ENCODE results near the gene DOCK4.

DOCK4 gene

DNA sequence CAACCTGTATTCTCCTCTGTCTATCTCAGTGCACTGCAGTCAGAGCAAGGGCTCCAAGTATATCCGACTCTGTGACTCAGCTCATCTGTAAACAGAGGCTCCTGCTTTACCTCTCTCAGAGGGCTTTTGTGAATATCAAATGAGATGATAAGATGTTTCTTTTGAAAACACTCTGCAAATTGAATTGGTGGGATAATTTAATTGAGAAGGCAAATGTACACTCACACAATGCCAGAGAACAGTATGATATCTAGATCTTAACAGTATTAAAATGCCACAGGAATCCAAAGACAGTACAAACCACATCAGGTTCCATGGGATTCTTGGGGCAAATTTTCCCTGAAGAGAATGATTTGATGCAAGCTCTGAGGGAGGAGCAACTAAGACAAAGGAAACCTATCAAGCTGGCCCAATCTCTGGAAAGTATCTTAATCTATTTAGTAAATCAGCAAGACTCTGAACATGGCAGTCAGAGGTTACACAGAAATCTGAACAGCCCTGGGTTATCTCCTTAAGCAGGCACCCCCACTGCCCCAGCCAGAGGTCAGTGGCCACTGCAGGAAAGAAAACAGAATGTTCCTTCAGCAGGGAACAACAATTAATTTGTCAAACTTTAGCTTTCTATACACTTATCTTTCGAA, 45.9 kb downstream of the DOCK4 start:
- DNase-seq, result no peak

DNA sequence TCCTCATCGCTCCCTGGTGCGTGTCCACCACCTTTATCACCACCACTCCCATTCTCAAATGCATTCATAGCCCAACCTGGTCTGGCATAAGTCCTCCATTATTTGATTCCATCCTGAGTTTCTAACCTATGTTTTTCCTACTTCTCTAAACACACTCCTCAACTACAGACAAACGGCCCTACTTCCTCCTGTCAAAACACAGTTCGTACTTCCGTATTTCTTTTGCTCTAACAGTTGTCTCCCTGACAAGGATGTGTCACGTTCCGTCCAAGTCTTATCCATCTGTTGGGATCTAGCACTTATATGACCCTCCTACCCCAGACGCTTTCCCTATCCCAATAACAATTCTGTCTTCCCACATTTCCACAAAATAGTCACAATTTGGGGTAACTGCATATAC, 46.8 kb downstream of the DOCK4 start:
- DNase-seq, result no peak

DNA sequence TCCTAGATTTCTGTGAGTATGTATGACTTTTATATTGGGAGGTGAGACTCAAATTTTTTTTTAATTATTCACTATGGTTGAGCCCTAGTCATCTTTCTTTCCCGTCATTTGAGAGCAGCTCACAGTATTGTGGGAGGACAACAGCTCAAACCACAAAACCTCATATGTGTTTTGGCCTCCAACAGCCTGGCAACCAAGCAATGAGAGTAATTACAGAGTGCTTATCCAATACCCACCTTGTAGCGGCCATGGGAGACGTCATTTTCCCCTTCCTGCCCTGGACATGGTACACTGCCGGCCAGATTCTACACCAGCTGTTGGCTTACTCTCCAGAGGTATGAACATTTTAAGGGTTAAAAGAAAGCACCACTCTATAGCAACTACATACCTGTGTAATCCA, 49.1 kb downstream of the DOCK4 start:
- peak; percentile 80 for DNase-seq

DNA sequence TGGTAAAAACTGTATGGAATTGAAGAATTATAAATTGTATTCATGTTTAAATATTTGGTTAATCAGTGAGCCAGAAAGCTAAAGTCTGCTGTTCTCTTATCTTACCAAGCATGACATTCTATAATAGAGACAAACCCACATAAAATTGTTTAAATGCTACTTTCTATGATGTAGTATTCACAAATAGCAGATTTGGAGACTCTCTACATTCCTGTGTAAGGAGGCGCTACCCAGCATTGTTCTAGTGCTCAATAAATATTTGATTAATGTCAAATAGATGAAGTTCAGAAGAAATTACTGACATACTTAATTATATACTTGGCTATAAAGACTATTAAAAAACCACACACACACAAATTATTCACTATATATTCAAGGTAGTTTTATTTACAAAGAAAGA, 49.8 kb downstream of the DOCK4 start:
- no peak for DNase-seq

DNA sequence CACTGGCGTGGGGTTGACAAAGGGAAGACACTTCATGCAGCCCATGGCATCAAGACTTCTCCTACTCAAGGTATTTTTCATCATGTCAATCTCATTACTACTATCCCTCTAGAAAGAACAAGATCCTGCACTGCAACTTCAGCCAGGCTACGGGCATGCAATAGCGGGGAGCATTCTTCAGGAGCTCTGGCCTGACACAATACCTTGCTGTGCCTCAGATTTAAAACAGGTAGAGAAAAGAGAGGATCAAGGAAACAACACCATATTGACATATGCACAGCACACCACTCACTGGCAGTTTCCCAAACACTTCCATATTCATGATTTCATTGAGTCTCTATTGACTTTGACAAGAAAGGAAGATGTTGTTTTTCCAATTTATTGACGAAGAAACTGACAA, 51.5 kb downstream of the DOCK4 start:
- no peak for DNase-seq

DNA sequence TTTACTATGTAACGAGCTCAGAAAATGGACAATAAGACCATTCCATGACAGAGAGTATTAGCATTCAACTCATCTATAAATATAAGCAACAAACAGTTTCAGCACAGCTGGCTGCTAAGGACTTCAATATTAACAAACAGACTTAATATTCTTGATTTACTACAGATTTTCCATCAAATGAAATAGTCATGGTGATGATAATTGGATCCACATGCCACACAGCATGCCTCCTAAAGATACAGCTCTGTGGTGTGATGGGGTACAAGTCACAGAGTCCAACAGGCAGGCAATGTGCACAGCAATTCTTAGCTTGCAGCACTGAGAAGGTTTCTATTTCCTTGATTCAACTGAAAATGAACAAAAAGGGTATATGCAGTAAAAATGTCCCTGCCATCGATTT, 54.0 kb downstream of the DOCK4 start:
- DNase-seq, result peak; percentile 73

DNA sequence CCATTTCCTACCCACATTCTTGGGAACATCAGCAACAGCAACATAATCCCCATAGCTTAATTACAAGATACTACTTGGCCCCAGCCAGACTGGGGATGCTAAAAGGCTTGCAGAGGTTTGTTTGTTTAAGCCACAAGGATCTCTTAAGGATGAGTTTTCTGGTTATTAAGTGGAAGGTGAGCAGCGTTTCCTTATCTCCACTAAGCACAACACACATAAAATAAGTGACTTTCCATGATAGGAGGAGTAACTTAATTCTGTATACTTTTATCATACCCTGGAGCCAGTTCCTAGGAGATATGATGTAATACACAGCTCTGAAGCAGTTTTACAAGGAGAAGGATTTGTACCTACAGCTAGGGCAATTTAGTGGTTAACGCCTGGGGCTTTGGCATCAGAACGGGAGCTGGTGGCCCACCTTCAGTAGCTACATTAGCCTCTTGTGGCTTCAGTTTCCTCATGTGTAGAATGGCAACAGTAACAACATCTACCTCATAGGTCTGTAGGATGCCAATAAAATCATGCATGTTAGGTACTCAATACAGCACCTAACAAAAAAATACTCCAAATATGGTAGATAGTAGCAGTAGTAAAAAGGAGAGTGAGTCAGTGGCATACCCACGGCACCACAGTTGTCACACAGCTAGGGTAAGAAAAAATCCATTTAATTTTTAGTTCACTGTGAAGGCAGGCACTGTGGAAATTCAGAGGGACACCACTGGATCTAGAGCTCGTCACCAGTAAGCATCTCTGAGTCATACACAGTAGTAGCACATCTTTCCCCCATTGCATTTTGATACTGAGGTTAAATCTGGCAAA, 55.2 kb downstream of the DOCK4 start:
- peak; percentile 46 for DNase-seq

DNA sequence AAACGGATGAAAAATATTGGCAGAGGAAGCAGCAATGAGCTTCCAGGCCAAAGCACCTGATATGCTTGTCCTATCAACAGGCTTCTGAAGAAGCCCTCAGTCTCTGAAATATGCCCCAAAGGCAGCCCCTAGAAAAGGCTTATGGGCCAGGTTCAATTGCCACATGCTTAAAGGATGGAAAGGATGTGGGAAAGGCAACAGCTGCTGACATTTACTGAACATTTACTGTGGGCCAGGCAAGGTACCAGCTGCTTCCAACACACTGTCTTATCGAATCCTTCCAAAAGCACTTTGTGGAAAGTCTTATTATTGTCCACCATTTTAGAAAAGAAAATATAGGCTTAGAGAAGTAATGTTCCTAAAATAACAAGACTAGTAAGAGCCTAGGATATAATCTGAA, 56.5 kb downstream of the DOCK4 start:
- no peak for DNase-seq

DNA sequence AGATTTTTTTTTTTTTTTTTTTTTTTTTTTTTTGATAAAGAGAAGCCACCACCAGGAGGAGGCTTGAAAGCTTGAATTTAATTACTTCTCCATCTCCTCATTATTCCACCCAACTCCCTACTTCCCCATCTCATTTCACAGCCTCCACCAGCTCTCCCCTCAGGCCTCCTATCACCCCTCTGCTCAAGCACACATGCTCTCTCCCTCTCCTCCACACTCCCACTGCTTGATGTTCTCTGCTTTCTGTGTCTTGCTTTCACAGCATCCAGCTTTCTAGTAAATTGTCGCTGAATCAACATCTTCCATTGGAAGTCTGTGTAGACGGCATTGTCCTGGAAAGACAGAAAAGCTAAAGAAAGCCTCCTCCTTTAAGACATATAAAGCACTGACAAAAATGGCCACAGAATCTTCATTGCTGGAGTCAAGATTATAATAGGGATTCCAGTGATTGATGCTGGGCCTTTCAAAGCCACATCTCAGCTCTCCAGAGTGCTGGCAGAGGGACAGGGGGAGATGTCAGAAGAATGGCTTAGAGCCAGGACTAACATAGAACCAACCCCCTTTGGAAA, 58.3 kb downstream of the DOCK4 start:
- DNase-seq, result peak; percentile 35

DNA sequence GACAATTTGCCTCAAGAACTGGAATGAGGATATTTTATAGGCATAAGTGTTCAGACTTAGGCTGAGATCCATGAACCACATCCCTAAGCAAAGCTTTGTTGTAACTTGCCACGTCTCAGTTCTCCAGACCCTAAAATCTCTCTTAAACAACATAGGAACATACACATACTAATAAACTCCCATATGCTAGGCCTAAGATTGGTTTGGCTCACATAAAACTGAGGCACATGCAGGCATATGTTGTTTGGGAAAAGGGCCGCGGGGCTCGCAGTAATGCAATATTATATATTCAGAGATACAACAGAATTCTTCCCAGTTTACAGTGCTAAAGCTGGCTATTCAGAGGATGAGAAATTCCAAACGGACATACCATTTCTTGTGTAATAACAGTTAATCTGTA, 61.0 kb downstream of the DOCK4 start:
- no peak for DNase-seq

DNA sequence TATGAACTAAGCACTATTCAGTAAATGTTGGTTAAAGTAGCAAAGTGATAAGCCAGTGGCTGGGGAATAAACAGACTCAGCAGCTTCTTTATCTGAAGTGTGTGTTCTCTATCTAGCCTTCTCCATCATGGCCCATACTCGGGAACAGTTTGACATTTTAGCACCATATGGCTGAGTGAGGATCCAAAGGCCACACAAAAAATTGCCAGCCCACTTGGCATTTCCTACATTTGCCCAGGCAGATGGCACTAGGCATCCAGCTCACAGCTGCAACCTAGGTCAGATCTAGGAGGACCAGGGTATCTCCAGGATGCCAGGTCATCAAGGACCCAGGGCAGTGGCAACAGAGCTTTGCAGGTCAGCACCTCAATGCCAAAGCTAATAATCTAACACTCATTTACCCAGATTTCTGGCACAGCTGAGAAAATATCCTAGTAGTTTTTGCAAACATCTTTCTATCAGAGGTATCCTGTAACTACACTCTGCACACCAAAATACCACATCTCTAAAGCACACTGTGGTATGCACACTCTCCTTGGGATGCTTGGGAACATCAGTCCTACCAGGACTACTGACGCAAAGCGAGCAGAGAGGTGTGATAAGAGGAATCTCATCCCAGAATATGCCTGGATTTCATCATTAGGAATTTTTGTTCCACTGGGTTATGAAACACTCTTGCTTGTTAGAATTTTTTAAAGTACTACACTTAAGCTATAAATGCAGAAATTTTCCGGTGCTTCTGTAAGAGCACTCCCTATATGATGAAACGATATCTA, 61.7 kb downstream of the DOCK4 start:
- DNase-seq, result no peak

DNA sequence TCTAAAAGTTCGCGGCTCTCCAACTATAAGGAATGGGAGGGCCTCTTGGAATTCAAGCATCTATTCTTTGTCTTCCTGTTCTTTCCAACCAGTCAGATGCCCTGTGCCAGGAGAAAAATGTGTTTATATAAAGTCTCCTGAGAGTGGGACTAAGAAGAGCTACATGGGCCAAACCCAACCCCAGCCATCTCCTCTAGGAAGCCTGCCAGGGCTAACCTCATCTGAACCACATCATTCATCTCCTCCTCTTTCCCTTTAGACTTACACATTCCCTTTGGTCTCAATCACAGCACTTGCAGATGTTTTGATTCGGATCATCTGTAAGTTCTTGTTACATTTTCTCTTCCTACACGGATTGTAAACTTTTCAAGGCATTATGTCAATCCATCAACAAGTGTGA, 62.6 kb downstream of the DOCK4 start:
- DNase-seq, result peak; percentile 98

DNA sequence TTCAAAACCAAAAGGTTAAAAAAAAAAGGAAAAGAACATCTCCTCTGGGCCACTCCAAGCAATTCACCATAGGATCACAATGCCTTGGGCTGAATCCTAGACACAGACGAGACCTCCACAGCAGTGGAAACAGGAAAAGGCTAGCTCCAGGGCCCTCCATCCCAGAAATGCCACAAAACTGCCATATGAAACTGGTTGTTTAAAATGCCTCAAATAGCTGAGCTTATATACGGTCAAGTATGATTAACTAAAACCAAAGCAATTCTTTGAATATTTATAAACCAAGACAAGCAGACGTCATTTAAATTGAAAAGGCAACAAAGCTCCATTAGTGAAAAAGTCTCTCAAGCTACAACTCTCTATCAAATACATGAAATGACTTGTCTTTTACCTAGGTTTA, 63.1 kb downstream of the DOCK4 start:
- DNase-seq, result peak; percentile 91

DNA sequence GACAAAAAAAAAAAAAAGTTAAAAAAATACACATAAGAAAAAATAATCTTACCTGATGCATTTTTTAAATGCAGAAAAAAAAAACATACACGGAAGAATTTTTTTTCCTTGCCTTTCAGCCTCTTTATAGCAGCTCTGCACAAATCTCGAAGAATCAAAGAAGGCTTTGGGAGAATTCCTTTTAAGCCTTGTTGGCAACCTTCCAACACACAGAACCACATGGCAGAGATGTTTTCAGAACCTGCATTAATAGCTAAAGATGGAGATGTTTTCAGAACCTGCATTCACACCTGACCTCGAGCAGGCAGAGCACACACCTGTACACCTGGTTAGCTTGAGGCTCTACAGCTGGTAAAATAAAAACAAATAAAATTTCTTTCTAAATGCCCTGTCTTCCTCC, 65.6 kb downstream of the DOCK4 start:
- peak; percentile 15 for DNase-seq

DNA sequence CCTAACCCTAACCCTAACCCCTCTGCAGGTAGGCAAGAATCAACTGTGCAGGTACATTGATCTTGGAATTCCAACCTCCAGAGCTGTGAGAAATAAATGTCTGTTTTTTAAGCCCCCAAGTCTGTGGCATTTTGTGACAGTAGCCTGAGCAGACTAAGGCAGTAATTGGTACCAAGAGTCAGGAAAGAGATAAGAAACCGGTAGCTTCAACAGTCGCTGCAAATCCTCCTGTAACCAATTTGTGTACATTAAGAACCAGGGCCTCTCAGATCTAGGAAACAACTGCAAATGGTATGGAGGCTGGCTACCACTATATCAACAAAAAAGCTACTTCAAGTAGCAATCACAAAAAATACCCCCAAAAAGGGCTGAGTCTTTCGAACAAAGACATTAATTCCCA, 67.3 kb downstream of the DOCK4 start:
- DNase-seq, result no peak

DNA sequence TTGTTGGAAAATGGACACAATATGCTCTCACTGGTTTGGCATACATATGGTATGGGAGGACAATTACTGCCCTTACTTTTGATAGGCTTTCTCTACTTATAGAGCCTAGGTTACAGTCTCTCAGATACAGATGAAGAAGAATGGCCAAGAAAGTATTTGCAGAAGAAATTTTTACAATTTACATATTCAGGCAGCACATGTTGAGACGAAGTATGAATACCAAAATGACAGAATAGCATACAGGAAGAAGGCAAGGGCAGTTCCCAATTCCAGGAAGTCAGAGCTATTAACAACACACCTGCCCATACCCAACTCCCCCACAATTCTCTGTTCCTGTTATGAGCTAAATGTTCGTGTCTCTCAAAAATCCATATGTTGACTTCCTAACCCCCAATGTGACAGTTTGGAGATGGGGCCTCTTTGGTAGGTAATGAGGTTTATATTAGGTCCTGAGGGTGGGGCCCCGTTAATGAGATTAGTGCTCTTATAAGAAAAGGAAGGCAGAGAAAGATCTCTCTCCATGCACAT, 67.8 kb downstream of the DOCK4 start:
- no peak for DNase-seq

DNA sequence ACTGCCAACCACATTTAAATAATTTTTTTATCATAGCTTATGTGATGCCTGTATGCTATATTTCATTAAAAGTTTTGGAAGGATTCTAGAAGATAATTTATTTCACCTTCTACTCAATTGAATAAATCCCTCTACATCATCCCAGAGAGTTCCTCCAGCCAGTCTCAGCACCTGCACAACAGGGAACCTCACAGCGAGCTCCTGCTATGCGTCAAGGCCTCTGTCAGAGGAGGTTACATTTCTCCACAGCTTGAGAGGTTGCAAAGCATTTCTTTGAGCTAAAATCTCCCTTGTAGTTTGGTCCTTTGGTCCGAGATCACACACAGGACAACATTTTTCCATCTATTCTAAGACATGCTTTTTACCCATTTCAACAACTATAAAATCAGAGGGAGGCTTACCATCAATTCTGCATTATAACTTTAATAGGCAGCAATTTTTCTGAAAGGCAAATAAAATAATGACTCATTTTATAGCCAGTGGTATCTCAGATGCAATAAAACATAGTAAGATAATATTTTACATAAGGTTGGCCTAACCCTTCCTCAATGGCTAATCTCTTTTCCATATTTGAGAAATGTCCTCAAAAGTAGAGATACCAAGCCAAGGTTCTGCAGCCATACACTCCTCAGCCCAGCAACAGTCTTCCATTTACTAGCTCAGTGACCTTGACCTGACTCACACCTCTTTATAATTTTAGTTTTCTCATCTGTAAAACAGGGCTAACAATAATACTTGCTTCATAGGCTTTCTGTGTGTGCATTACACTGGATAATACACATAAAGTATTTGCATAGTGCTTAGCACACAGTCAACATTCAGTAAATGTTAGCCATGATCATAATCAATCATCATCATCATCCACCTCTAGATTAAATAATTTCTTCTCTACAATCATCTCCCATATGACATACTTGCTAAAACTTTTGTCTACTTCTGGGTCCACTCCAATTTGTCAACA, 68.8 kb downstream of the DOCK4 start:
- DNase-seq, result no peak

DNA sequence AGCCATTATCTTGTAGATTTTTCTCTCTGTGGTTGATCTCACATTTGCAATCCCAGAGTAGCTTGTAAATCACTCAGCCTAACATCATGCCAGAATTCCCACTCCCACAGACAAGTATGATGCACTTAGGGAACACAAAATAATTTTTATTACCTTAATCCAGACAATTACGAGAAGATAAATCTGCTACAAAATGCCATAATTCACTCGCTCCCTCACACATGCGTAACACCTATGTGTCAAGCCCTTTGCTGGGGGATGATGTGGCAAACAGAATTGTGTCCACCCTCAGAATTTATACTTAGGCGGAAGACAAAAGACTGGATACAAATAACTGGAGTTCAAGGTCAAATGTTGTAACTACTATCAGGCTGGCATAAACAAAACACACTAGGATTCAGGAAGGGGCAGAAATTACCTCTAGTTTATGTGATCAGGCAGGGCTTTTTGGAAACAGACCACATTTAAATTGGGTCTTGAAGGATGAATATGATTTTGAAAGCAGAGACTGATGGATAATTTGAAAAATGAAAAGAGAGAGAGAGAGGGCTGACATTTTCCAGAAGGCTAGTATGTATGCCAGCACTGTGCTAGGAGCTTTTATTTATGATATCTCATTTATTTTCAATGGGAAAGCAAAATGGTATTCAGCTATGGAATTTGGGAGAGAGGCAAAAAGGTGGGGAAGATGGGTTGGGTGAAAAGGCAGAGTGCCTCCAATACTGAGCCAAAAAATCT, 69.8 kb downstream of the DOCK4 start:
- DNase-seq, result no peak

DNA sequence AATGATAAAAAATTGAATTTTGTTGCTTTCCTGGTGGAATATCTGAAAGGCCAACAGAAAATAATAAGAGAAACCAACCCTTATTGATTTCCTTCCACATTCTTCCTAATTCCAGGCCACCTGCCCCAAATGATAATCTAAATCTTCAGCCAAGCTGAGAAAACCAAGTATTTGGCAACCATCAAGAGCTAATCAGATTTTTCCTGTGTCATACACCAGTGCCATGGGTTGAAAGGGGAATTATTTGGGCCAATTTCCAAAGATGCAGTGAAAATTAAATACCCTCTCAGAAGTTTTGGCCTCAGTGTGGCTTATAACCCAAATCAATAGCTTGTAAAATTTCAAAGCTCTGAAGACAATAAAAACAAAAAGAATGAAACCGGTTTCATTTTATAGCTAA, 70.4 kb downstream of the DOCK4 start:
- no peak for DNase-seq

DNA sequence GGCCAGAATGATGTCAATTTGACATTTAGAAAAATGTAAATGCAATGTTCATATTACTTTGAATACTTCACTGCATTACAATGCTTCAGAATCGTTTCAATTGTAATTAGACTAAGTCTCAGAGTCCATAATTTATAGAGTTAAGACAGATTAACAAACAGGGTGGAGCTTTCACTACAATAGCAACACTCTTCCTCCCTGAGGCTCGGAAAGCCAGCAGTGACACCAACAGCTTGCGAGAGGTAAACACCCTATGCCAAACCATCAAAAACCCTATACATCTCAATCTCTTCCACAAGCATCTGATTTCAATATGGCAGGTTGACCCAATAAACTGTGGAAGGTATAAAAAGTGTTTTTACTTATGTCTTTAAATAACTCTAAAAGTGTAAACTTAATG, 72.2 kb downstream of the DOCK4 start:
- DNase-seq, result no peak

DNA sequence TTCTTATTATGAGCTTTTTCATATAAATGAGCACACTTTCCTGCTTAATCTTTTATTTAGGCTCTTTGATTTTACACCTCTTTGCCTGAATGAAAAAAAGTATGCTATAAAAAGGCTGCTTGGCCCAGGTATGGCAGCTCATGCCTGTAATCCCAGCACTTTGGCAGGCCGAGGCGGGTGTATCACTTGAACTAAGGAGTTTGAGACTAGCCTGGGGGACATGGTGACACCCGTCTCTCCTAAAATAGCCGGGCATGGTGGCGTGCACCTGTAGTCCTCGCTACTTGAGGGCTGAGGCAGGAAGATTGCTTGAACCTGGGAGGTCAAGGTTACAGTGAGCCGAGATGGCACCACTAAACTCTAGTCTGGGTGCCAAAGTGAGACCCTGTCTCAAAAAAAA, 72.9 kb downstream of the DOCK4 start:
- DNase-seq, result no peak

Measured in fibroblast of skin of scalp (primary cell).